ENCODE measurements around the gene CHST15.
"Not testable (repeated sequence)": the region's sequence is repeated elsewhere in the genome, so short reads cannot be mapped to it uniquely, and the experiment has no call there.

Gene CHST15

DNA sequence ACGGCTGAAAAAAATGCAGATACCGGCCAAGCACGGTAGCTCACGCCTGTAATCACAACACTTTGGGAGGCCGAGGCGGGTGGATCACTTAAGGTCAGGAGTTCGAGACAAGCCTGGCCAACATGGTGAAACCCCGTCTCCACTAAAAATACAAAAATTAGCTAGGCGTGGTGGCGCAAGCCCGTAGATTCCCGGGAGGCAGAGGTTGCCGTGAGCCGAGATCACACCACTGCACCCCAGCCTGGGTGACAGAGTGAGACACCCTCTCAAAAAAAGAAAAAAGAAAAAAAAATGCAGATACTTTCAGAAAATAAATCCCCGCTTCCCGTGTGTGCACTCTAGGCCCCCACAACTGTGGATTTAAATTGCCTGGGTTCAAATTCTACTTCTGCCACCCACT lies 2.4 kb upstream of the CHST15 start:
- not testable (repeated sequence) for DNase-seq

DNA sequence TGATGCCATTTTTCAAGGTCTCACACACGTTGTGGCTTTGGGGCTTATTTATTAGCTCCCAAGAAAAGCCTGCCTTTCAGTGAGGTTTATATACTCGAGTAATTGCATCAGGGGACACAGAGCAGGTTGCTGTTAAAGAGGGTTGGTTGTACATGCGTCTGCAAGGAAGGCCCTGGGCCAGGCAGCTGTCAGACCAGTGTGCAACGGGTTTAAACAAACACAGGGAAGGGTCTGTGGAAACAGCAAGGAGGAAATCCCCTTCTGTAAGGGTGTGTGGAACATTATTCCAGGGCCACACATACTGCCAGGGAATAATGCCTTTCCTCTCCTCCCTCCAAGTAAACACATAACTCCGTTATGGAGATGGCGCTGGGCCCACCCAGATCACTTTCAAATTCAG lies 1.7 kb upstream of the CHST15 start:
- DNase-seq: no peak

DNA sequence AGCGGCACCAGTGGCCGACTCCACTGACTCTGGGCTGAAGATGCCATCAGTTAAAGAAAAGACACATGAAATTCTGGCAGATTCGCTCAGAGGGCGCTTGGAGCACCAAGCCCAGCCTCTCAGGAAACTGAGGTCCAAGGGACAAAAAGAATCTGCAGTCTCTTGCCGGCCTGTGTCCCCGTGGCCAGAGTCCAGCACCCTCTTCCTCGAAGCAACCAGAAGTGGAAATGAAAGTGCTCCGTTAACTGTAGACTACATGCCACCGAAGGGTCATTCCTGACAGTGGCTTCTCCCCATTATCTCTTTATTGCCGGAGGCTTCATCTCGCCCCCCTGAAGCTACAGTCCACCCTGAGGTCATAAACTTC lies 1.0 kb upstream of the CHST15 start:
- no peak for DNase-seq

DNA sequence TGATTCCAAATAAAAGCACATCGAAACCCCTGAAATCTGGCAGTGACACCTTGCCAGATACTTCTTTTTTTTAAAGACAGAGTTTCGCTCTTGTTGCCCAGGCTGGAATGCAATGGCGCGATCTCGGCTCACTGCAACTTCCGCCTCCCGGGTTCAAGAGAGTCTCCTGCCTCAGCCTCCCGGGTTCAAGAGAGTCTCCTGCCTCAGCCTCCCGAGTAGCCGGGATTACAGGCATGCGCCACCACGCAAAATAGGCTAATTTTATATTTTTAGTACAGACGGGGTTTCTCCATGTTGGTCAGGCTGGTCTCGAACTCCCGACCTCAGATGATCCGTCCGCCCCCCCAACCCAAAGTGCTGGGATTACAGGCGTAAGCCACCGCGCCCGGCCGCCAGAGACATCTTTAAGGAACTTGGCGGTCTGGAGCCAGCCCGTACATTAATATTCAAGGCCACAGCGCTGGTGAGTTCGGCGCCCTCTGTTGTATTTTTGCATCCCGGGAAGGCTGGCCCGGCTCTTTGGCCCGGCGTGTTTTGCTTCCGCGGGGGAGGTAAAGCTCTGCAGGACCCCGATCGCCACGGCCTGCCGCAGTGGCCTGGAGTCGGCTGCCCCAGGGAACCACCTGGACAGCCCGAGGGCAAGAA lies 498 bp upstream of the CHST15 start:
- DNase-seq: not testable (repeated sequence)

DNA sequence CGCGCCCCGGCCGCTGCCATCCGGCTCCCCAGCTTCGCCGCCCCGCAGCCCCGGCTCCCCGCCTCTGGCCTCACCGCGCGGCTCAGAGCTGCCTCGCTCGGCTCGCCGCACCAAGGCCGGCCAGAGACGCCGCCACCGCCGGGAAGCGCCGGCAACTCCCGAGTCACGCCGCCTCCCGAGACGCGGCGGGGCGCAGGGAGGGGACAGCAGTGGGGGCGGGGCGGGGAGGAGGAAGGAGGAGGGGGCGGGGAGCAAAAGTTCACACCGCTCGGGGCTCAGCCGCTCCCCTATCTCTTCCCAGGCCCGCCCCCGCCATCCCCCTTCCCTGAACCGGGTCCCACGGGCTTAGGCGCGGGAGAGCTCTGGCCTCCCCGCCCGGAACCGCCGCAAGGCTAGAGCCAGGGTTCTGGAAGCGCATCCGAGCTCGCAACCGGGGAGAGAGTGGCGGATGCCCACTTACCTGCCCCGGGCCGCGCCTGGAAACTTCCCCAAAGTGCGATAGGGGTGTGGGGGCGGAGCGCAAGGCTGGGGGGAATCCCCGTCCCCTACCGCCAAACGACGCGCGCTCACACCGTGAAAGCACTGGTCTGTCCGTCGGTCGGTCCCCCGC lies 1.0 kb downstream of the CHST15 start:
- peak; percentile 29 for DNase-seq

DNA sequence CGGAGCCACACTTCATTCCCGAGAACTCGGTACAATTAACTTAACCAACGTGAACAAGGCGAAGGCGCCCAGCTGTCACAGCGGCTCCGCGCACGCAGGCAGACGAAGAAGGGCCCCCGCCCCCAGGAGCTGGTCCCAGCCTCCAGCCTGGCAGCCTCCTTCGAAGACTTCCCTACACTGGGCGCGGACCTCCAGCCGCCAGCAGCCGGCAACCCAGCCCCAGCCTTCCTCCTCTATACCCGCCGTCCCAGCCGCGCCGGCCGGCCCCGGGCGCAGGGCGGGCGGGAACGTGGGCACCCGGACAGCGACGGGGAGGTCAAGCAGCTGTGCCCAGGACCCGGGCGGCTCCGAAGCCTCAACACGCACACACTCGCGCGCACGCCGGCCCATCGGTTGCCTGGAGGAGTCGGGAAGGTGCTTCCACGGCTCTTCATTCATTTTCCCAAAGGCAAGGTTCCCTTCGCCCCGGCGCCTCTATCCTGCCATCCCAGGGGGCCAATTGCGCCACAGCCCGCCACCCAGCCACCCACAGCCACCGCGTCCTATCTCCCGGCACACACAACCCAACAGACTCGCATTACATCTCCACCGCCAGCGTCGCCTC lies 1.6 kb downstream of the CHST15 start:
- DNase-seq: no peak

DNA sequence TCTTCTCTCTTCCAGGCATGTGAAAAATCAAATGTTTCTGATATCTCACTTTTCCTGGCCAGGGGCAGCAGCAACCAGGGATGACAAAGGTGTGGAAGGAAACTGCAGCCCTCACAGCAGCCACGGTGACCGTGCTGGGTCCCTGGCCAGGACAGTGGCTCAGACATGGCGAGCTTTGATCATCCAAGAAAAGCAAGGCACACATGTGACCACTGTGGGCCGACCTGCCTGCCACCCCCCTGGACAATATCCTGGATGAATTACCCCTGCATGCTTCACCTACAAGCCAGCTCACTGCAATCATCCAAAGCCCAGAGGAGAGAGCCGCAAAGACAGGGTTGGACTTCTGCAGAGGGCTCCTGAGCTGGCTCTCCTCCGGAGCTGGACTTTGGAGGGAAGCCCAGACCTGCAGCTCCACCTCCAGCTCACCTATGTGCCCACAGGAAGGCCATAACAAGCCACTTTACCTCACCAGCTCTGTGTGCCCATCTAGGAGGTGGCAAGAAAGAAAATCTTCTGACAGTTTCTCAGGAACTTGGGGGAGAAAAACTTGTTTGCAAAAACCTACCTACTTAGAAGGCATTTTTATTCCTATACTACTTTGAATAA lies 2.7 kb downstream of the CHST15 start:
- no peak for DNase-seq

DNA sequence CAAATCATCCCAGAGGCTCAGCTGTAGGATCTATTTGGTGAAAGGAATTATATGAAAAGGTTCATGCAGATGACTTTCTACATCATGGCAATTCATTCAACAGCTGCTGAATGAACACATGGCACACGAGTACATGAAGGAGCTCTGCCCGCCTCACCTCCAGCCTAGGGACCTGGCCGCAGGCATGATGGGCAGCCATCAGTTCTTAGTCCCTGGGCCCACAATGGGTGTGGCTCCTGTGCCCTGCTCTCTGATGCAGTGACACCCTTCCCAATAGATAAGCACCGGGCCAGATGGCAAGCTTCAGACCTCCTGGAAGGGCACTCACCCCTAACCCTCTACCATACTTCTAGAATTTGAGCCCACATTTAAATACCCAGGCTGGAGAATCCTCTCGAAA lies 3.5 kb downstream of the CHST15 start:
- DNase-seq: no peak

DNA sequence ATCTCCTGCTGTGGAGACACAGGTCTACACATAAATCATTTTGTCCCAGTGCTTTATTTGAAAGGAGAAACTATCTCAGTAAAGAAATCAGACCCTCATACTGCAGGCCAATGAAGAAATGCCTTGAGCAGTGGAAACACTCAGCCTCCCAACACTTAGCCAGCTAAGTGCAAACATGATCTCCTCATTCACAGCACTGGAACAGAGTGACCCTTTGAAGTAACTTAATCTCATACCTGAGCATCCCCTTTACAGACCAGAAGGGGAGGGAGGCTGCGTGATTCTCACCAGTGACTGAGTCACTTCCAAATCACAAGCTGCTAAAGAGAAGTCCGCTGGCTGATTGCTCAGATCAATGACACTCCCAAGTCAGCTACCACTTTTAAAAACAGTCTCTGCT lies 4.5 kb downstream of the CHST15 start:
- DNase-seq: no peak

DNA sequence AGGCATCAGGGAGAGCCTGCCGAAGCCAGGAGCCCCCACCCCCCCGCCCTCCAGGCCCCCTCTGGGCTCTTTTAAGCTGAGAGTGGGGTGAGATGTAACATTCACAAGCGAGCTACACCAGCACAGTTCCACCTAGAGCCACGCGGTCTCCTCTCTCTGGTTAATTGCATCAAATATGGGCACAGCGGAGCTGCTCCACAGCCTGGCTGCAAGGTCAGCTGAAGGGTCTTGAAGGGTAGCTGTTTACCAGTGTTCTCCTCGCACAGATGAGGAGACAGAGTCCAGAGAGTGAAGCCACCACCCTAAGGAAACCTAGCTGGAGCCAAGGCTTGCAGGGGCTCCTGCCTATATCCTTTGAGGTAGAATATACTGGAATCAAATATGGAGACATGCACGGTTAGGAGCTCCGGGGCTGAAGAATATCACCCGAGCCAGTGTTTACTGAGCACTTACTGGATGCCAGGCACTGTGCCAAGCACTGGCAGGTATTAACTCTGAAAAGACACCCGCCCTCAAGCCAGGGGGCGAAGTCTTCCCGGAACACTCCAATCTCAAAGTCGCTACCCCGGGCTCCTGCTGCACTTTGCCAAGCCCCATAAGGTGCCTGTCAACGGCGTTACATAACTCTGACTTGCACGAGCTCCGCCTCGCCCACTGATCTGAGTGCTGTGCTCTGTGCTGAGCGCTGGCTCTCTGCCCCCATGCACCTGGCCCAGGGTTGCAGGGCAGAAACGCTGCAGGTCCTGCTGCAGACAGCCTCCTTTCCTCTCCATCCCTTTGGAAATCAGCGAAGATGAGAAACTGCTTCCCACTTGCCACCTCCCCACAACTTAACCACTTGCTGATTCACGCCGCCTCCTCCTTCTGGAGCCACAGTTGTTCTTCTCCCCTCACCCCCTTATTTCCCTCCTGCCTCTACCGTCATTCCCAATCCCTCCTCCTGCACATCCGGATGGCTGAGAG lies 5.4 kb downstream of the CHST15 start:
- DNase-seq: no peak

DNA sequence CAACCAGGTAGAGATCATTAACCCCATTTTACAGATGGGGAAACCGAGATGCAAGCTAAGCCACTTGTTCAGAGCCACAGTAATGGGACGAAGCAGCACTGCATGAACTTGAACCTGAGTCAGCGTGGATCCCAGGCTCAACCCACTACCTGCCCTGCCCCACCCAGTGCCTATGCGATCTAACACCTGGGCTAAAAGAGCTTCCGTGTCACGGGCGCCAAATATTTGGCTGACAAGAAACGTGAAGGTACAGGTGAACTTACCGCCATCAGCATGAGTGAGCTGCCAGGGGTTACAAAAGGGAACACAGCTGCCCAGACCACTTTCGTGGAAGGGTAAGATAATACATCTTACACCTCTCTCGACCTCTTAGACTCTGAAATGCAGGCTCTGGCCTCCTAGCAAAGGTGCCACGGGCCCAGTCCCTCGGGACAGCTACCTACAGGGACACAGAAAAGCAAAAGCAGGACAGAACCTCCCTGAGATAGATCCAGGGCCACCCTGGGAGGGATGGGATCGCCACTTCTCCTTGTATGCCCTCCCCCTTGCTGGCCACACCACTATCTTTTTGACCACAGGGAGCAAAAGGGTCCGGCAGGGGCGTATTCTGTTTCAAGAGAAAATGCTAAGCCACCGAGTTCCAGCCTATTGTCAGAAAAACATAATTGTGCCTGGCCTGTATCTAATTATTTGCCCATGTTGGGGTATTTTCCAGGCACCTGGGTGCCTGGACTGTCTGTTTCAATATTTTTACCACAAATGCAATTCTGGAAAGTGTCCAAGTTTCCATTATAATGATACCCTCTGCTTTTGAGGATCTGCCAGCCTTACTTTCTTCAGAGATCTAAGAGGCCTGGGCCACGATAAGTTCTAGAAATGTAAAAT lies 6.4 kb downstream of the CHST15 start:
- no peak for DNase-seq

DNA sequence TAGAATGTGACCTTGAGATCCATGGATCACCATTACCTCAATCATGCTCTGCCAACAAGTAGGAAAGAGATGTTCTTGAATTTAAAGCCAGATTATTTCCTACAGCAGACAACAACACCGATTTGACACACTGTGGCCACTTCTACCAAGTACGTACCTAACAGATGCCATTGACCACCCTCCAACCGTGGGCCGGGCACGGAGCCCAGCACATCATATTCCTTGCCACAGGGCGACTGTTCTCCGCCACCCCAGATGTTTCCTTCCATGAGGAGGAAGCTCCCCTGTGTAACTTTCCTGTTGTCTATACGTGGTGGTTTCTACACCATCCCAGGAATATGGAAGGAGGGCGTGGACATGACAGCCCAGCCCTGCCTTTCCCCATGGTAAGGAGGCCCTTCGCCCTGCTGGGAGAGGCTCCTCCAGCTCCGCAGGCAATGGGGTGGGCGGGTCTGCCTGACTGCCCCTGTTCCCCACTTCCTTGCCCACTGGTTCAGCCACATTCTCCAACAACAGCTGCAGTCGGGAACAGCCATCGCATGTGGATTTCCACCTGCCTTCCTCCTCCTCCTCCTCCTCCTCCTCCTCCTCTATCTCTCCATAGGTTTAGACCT lies 7.2 kb downstream of the CHST15 start:
- DNase-seq: no peak

DNA sequence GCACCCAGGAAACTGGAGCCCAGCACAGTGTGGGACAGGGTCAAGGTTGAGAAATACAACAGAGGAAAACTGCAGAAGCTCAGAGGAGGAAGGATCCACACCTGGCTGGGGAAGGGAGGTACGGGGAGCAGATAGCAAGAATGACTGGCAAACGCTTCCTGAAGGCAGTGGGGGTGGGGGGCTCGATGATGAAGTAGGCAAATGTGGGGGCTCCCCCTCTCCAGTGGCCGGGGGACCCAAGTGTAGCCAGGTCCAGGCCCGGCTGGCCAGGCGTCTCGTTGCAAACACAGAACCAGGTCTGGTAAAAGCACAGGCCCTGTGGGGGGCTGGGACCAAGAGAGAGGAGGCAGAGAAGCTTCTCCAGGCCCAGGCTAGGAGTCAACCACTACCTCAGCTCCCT lies 7.7 kb downstream of the CHST15 start:
- no peak for DNase-seq

DNA sequence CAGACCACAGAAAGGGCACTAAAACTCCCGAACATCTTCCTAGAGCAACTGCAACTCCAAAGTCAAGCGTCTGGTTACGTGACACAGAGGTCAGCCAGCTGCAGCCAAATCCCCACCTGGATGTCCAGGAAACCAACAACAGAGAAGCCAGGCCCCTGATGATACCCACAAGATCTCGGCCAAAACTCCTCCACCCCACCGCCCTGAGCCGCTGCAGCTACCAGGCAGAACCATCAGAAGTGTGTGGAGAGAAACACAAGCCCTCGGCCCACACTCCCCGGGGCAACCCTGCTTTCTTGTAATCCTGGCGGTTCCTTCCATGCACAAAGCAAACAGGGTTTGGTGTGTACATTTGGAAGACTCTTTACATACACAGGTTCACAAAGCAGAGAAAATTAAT lies 8.7 kb downstream of the CHST15 start:
- no peak for DNase-seq

DNA sequence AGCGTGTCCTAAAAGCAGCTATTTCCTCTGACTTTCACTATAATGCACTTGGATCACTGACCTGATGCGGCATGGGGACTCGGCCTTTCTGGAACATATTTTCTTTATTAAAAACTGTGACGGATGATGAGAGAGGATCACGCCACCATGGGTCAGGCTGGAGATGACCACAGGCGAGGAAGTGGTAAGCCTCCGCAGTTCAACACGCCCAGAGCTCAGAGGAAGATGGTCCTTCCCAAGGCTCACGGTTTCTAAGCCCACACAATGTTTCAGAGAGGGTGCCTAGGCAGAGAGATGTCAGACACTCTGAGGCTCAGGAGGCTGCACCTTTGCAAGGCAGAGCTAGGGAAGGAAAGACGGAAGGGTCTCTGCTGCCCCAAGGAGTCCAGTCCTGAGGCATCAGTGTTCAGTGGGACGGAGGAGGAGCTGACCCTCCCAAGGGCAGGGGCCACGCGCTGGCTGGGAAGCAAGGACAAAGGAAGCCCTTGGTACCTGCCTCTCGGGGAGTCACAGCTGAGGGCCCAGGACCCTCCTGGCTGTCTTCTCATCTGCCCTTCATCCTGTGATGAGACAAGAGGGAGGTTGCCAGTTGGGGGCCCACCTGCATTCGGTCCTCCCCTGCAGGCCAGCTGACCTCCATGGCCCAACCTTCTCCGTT lies 9.5 kb downstream of the CHST15 start:
- DNase-seq: no peak

DNA sequence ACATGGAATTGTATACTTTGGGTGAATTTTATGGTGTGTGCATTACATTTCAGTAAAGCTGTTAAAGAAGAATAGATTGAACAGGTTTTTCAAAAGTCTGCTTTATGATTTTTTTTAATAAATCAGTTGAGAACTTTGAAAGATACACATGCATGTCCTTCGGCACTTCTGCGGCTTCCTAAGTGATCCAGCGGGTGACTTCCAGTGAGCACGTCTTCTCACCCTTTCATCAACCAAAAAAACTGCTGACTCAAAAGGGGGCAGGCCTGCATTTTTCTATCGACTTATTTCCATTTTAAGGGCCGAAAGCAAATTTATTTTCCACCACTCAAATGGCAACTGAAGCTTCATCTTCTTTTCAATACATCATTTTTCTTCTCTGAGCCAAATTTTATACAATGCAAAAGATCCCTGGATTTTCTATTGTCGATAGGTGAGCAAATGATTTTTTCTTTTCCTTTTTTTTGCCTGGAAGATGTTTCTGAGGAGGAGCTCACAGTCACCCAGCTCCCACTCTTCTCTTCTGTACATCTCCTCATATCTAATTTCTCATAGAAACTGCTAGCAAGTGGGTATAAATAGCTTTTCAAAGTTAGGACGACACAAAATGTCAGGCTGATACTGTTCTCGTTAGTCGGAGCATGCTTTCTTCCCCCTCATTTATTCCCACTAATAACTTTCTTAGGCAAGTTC lies 10.2 kb downstream of the CHST15 start:
- DNase-seq: no peak

DNA sequence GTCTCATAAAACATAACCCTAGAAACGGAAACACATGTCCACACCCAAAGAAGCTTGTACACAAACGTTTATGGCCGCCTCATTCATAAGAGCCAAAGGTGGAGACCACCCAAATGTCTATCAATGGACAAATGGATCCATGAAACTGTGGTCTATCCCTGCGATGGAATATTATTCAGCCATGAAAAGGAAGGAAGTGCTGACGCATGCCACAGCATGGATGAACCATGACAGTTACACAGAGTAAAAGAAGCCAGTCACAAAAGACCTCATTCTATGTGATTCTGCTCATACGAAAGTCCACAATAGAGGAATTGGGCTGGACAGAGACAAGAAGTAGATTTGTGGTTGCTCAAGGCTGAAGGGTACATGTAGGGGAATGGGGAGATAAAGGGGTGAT lies 10.8 kb downstream of the CHST15 start:
- no peak for DNase-seq

DNA sequence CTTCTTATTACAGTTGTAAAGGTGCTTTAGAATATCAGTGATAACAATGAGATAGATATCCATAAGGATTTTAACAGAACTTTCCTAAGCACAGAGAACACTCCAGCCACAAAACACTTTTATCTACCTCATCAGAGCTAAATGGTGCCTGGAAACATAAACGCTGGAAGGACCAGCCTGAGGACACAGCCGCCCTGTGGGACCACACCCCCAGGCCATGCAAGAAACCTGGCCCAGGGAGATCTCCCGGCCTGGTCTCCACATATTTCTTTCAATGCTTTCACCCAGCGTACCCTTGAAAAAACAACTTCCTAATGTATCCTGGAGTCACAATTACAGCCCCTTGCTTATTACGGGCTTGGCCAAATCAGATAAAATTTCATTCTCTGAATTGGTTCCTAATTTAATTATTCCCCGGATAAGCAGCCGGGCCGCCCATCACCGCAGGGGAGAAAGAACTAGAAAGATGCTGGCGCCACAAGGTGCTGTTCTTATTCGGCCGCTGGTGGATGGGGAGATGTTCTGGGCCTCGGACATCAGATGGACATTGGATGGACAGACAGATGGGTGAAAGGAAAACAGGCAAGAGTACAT lies 11.8 kb downstream of the CHST15 start:
- no peak for DNase-seq

DNA sequence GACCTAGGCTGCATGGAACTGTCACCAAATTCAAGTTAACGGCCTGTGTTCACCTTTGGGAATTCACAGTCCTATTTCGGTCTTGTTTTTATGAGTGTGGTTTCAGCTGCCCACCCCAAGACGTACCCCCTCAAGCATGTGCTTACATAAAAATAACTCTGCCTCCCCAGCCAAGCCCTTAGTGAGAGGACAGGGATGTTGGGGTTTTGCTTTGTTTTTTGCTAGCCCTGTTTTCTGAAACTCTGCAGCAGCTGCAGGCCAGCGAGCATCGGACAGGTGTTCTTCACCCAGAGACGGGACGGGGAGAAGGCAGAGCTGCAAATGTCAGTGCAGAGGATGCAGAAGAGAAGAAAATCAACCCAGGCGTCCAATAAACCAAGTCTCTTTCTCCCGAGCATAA lies 13.5 kb downstream of the CHST15 start:
- DNase-seq: no peak

DNA sequence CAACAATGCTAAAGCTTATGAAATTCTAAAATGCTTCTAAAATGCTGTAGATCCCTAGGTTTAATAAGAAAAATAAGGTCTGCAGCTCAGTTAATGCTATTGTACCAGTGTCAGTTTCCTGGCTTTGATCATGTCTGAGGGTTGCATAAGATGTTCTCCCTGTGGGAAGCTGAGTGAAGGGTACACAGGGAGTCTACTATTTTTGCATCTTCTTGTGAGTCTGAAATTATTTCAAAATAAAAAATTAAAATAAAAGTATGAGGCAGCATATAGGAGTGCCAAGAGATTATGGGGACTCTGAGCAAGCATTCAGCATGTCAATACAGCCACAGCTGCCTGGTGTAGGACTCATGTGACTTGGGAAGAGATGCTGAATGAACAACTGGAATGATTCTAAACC lies 14.7 kb downstream of the CHST15 start:
- DNase-seq: no peak
